HFF-Myc (cell line): ENCODE results near the gene CCDC82.
A peak's percentile ranks its signal among the peaks of the same experiment; 100 is the strongest.

Experiments
- DNase-seq: peaks from one replicate; pipeline ENCODE4 v3.0.0-alpha.2; 2011; ENCODE audit warnings: low read depth; ENCODE audit errors: extremely low read depth
- H3K4me3 ChIP-seq: replicated peaks from 2 replicates; pipeline ENCODE4 v1.5.1; 2011; ENCODE audit warnings: low read depth, mild to moderate bottlenecking, control low read depth, low read length
- TF ChIP-seq, protein P1 (sequence below): IDR thresholded peaks from 2 replicates; pipeline ENCODE4 v1.5.1; 2012; ENCODE audit warnings: mild to moderate bottlenecking, low read depth, low read length, control low read depth; ENCODE audit errors: missing control alignments

Gene CCDC82

DNA sequence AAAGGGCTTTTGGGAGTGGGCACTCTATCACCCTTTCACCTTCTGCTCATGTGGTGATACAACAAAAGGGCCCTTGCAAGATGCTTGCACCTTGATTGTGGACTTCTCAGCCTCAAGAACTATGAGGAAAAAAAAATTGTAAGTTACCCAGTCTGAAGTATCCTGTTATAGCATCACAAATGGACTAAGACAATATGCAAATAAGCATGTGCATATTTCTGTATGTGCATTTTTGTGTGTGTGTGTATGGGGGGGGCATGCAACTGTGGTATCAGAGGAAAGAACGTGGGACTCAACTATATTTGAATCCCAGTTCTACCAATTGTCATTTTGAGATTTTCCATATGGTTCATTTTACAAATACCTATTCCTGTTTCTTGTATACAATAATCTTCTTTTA, 11.0 kb upstream of the CCDC82 start:
- TF ChIP-seq, protein P1, sequence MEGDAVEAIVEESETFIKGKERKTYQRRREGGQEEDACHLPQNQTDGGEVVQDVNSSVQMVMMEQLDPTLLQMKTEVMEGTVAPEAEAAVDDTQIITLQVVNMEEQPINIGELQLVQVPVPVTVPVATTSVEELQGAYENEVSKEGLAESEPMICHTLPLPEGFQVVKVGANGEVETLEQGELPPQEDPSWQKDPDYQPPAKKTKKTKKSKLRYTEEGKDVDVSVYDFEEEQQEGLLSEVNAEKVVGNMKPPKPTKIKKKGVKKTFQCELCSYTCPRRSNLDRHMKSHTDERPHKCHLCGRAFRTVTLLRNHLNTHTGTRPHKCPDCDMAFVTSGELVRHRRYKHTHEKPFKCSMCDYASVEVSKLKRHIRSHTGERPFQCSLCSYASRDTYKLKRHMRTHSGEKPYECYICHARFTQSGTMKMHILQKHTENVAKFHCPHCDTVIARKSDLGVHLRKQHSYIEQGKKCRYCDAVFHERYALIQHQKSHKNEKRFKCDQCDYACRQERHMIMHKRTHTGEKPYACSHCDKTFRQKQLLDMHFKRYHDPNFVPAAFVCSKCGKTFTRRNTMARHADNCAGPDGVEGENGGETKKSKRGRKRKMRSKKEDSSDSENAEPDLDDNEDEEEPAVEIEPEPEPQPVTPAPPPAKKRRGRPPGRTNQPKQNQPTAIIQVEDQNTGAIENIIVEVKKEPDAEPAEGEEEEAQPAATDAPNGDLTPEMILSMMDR: no peak
- no peak overlapping the region for H3K4me3 ChIP-seq
- no peak for DNase-seq

DNA sequence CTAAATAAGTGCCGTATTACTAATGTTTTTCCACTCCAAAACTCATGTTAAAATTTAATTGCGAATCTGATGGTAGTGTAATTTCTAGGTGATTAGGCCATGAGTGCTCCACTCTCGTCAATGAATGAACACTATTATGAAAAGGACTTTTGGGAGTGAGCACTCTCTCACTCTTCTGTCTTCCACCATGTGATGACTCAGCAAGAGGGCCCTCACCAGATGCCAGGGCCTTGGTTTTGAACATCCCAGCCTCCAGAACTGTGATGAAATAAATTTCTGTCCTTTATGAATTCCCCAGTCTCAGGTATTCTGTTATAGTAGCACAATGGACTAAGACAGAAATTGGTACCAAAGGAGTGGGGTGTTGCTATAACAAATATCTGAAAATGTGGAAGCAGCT, 8.2 kb upstream of the CCDC82 start:
- TF ChIP-seq, protein P1: no peak
- DNase-seq: no peak
- no peak overlapping the region for H3K4me3 ChIP-seq

DNA sequence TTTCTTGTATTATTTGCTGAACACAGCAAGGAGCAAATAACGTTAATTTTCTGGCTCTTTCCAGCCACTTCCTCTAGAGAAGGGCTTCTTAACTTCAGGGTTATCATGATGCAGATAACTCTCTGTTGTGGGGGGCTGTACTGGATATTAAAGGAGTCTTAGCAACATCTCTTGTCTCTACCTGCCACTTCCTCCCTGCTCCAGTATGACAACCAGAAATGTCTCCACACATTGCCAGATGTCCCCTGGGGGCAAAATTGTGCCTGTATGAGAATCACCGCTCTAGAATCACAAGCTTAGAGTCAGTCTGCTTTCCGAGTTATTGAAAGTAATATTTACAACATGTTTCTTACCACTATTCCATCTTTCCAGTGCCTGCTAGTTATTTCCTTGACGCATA, 6.9 kb upstream of the CCDC82 start:
- TF ChIP-seq, protein P1: no peak
- H3K4me3 ChIP-seq: no peak overlapping the region
- DNase-seq: no peak

DNA sequence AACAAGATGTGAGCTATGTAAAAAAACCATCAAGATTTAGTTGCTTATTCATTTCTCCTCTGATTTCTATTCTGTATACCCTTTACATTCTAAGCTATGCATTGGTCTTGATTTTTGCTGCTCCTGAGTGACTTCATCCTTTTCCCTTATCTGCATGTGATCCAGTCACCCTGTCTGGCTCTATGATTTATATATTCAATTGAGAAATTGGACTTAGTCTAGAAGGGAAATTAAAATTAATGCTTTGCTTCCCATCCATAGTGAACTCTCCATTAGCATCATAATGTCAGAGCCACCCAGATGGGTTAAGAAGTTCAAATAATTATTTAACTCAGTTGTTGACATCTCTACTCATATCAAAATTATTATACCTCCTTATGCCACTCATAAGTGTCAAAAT, 5.1 kb upstream of the CCDC82 start:
- DNase-seq: no peak
- H3K4me3 ChIP-seq: no peak overlapping the region
- TF ChIP-seq, protein P1: no peak

DNA sequence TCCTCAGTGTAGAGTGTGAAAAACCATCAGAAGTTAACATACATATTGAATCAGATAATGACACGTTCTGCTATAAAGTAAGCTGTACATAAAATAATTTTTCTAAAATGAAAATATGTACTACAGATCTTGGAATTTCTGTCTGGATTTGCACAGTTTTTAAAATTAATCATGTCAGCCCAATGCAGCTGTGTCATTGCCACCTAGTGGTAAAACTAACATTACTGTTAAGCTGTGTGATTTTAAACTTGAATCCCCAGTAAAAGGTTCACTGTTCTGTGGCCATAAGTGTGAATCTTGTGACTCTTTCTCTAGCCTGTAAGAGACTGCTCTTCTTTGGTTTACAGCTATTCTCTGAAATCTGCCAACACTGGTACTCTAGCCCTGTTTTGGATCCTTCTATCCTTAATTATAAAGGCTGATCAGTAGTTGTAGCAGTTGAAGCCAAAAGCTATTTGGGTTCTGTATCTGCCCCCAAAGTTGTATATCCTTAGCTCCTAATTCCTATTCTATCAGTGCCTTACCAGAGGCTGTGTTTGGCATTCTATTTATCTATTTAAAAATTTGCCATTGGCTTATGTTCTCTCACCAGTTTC, 4.1 kb upstream of the CCDC82 start:
- peak; percentile 32 for DNase-seq
- TF ChIP-seq, protein P1: peak; percentile 54
- H3K4me3 ChIP-seq: no peak overlapping the region

DNA sequence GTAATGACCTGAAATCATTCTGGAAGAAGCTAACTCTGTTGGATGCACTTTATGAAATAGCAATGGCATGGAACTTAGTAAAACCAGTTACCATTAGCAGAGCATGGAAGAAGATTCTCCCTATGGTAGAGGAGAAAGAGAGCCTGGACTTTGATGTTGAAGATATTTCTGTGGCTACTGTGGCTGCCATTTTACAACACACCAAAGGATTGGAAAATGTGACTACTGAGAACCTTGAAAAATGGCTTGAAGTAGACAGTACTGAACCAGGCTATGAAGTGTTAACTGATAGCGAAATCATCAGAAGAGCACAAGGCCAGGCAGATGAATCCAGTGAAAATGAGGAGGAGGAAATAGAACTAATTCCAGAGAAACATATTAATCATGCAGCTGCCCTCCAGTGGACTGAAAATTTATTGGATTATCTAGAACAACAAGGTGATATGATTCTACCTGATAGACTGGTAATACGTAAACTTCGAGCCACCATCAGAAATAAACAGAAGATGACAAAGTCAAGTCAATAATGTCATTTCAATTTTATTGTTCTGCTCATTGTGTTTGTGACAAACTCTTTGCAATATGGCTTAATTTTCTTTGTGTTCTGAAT, 2.1 kb upstream of the CCDC82 start:
- no peak for DNase-seq
- TF ChIP-seq, protein P1: no peak
- no peak overlapping the region for H3K4me3 ChIP-seq

DNA sequence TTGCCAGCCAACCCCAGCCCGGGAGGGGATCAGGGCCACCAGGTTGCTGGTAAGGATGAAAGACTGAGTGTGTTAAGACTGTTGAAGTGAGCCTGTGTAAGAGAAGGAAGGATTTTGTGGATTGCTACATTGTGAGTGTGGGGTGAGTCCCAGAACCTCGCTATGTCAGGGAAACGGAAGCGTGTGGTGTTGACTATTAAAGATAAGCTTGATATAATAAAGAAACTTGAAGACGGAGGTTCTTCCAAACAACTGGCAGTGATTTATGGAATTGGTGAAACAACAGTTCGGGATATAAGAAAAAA, 728 bp upstream of the CCDC82 start:
- DNase-seq: no peak
- peak overlapping the region; percentile 72 for H3K4me3 ChIP-seq
- TF ChIP-seq, protein P1: no peak
